K562 (cell line): ENCODE results near the gene YPEL2. TPM values are rescaled to one million over a fixed set of nuclear protein-coding genes. Genes with fewer than 3 reads are reported as not detected.

ENCODE experiments used
- CEBPG ChIP-seq, 3 experiments: fragments of 200-800 bp in 1 of 3; sonication (Bioruptor generic) in 1 of 3; sonication (generic) in 1 of 3; formaldehyde crosslinking in 1 of 3; IDR thresholded peaks in 2 of 3; conservative IDR thresholded peaks in 1 of 3; 2 replicates each; pipeline versions ENCODE4 v1.6.1 to v1.8.0; 2016 to 2022; ENCODE audit warnings: missing compliant biosample characterization in 2 of 3, missing genetic modification characterization in 2 of 3, mild to moderate bottlenecking in 1 of 3, missing genetic modification reagents in 1 of 3
- CREBBP ChIP-seq: IDR thresholded peaks from one replicate; pipeline ENCODE4 v1.6.1; 2012; ENCODE audit warnings: low read depth, mild to moderate bottlenecking, control low read depth, inconsistent platforms, low read length
- DPF2 ChIP-seq: fragments of 450-650 bp; IDR thresholded peaks from 2 replicates; pipeline ENCODE4 v1.6.1; 2016
- E2F5 ChIP-seq: sonication (generic); formaldehyde crosslinking; IDR thresholded peaks from 2 replicates; pipeline ENCODE4 v1.8.0; 2022; ENCODE audit warnings: mild to moderate bottlenecking, missing genetic modification reagents
- ELF2 ChIP-seq: fragments of 250-450 bp; sonication (Bioruptor Pico); IDR thresholded peaks from 2 replicates; pipeline ENCODE4 v1.5.0; 2021; ENCODE audit warnings: mild to moderate bottlenecking
- EP300 ChIP-seq: IDR thresholded peaks from 2 replicates; pipeline ENCODE4 v1.6.1; 2012; ENCODE audit warnings: low read length, improper control_type of control experiment
- HDAC6 ChIP-seq: IDR thresholded peaks from 2 replicates; pipeline ENCODE4 v1.6.1; 2012; ENCODE audit warnings: low read depth, mild to moderate bottlenecking, control low read depth, inconsistent platforms, low read length, moderate library complexity
- HNRNPLL ChIP-seq: fragments of 200-400 bp; formaldehyde crosslinking; IDR thresholded peaks from 2 replicates; pipeline ENCODE4 v1.6.1; 2017; ENCODE audit warnings: low read length, low read depth, mild to moderate bottlenecking; ENCODE audit not compliant: poor library complexity, severe bottlenecking
- LEF1 ChIP-seq: fragments of 450-650 bp; IDR thresholded peaks from 2 replicates; pipeline ENCODE4 v1.6.1; 2016; ENCODE audit warnings: mild to moderate bottlenecking
- MECOM ChIP-seq: fragments of 250-450 bp; sonication (Bioruptor Pico); IDR thresholded peaks from 2 replicates; pipeline ENCODE4 v1.8.0; 2022; ENCODE audit warnings: inconsistent platforms
- PHTF2 ChIP-seq: fragments of 250-450 bp; sonication (Bioruptor Pico); IDR thresholded peaks from 2 replicates; pipeline ENCODE4 v1.5.0; 2021; ENCODE audit warnings: mild to moderate bottlenecking
- POLR3G ChIP-seq: IDR thresholded peaks from 2 replicates; pipeline ENCODE4 v1.6.1; 2011; ENCODE audit not compliant: insufficient read length, insufficient replicate concordance; ENCODE audit errors: extremely low read depth
- PRDM10 ChIP-seq: fragments of 450-650 bp; IDR thresholded peaks from 2 replicates; pipeline ENCODE4 v1.6.1; 2018; ENCODE audit not compliant: partially characterized antibody
- SIX5 ChIP-seq, 2 experiments: IDR thresholded peaks; 2 replicates each; pipeline ENCODE4 v1.6.1; 2011; ENCODE audit warnings: low read length in 2 of 2, borderline replicate concordance in 1 of 2, low read depth in 1 of 2, mild to moderate bottlenecking in 1 of 2, moderate library complexity in 1 of 2; ENCODE audit not compliant: insufficient read depth in 1 of 2
- SMARCE1 ChIP-seq: fragments of 450-650 bp; IDR thresholded peaks from 2 replicates; pipeline ENCODE4 v1.7.1; 2016; ENCODE audit warnings: mild to moderate bottlenecking
- SNIP1 ChIP-seq: fragments of 450-650 bp; IDR thresholded peaks from 2 replicates; pipeline ENCODE4 v1.7.1; 2017; ENCODE audit warnings: low read depth, mild to moderate bottlenecking
- TAF1 ChIP-seq: IDR thresholded peaks from 2 replicates; pipeline ENCODE4 v1.6.1; 2011; ENCODE audit warnings: mild to moderate bottlenecking, low read length, moderate library complexity; ENCODE audit not compliant: insufficient read depth, control insufficient read depth, severe bottlenecking; ENCODE audit errors: extremely low read depth
- TRIM28 ChIP-seq: fragments of 450-650 bp; IDR thresholded peaks from 2 replicates; pipeline ENCODE4 v1.6.1; 2017
- XRCC3 ChIP-seq: fragments of 450-650 bp; IDR thresholded peaks from 2 replicates; pipeline ENCODE4 v1.6.1; 2017; ENCODE audit warnings: mild to moderate bottlenecking, moderate library complexity
- ZBTB7A ChIP-seq: IDR thresholded peaks from 2 replicates; pipeline ENCODE4 v1.6.1; 2011; ENCODE audit warnings: low read depth, mild to moderate bottlenecking, low read length, moderate library complexity, borderline replicate concordance; ENCODE audit not compliant: control insufficient read depth
- ZNF217 ChIP-seq: sonication (generic); formaldehyde crosslinking; IDR thresholded peaks from 2 replicates; pipeline ENCODE4 v1.8.0; 2022; ENCODE audit warnings: mild to moderate bottlenecking, missing genetic modification reagents
- ZNF512 ChIP-seq: IDR thresholded peaks from 2 replicates; pipeline ENCODE4 v1.6.1; 2016; ENCODE audit warnings: missing genetic modification characterization, missing compliant biosample characterization
- ZZZ3 ChIP-seq: fragments of 450-650 bp; IDR thresholded peaks from 2 replicates; pipeline ENCODE4 v1.6.1; 2016; ENCODE audit warnings: antibody characterized with exemption, mild to moderate bottlenecking, moderate library complexity
- polyA plus RNA-seq, 8 experiments: library from polyadenylated mRNA; depleted of rRNA in 4 of 8; stranded (reverse) in 5 of 8; unstranded in 3 of 8; fragments of >200 nt; fragmentation: Nextera tagmentation in 2 of 8; fragmentation: Illumina TruSeq in 1 of 8; extraction: Ambion mirVana in 2 of 8; extraction: Trizol in 1 of 8; gene quantifications; 2 replicates each; pipeline versions ENCODE4 v1.2.1 to v1.2.3, GENCODE V29; 2011 to 2014; ENCODE audit warnings: inconsistent platforms in 1 of 8, missing spikeins in 1 of 8
- total RNA-seq, 7 experiments: library from RNA; depleted of rRNA in 6 of 7; stranded (reverse); fragments of >200 nt in 6 of 7; fragmentation: Illumina TruSeq in 2 of 7; extraction: Trizol in 2 of 7; gene quantifications; 2 replicates each; pipeline versions ENCODE4 v1.2.1 to v1.2.3, GENCODE V29; 2011 to 2021; ENCODE audit warnings: low replicate concordance in 1 of 7

YPEL2 gene
- total and polyA plus RNA-seq, 9 of the 15 experiments (the other 6 are each of a cell fraction or from before 2014, with no cell fraction given) = 0.11 to 2.4 (median 0.47) TPM

GRCh38 chr17:59423137-59423724, 91.8 kb downstream of the YPEL2 start (continued):
- TF ChIP-seq ZNF512 (tag) (no peak), CEBPG (CRISPR knock-in tag; IDR thresholded peaks at IDR 0.05) (no peak), CEBPG (tag; conservative IDR thresholded peaks at IDR 0.05 in 1 of 2, IDR thresholded peaks at IDR 0.05 in 1 of 2) (no peak), SNIP1 (no peak), POLR3G (no peak), ELF2 (CRISPR knock-in tag) (no peak), PHTF2 (no peak), MECOM (no peak), HNRNPLL (no peak), TAF1 (no peak), LEF1 (0 out of 2 replicates have a peak, but pooled peaks have one; percentile 29), EP300 (peak; percentile 42; the same call in 1 of the 2 replicates), PRDM10 (peak; percentile 20), CREBBP (no peak), HDAC6 (no peak), DPF2 (peak; percentile 85), SMARCE1 (peak; percentile 79), XRCC3 (no peak), E2F5 (CRISPR knock-in tag) (no peak), SIX5 (IDR thresholded peaks at IDR 0.05; ENCODE audit: borderline replicate concordance in 1 of 2, insufficient read depth in 1 of 2, low read depth in 1 of 2, low read length in 2 of 2) (no peak), ZZZ3 (no peak), ZBTB7A (no peak), ZNF217 (CRISPR knock-in tag) (no peak), TRIM28 (peak; percentile 61)
